SJCRH30 (cell line): ENCODE measurements around the gene CCDC174. TPM values are rescaled to one million over a fixed set of nuclear protein-coding genes. Genes with fewer than 3 reads are reported as not detected.
"Not testable (repeated sequence)": the region's sequence is repeated elsewhere in the genome, so short reads cannot be mapped to it uniquely, and the experiment has no call there.

Source experiments
- DNase-seq, 2 experiments: peaks; one replicate each; pipeline ENCODE4 v3.0.0-alpha.2; 2015 to 2020
- H3K27ac ChIP-seq: fragments of 250-450 bp; sonication (Bioruptor Pico); 2 replicates; pipeline ENCODE4 v1.5.1; 2020; ENCODE audit warnings: mild to moderate bottlenecking, moderate library complexity
- H3K27me3 ChIP-seq: fragments of 250-450 bp; sonication (Bioruptor Pico); 2 replicates; pipeline ENCODE4 v1.5.1; 2020; ENCODE audit warnings: mild to moderate bottlenecking, moderate library complexity
- H3K36me3 ChIP-seq: fragments of 250-450 bp; sonication (Bioruptor Pico); 2 replicates; pipeline ENCODE4 v1.5.1; 2020; ENCODE audit warnings: mild to moderate bottlenecking, moderate library complexity
- H3K4me1 ChIP-seq: fragments of 250-450 bp; sonication (Bioruptor Pico); 2 replicates; pipeline ENCODE4 v1.5.1; 2020; ENCODE audit warnings: mild to moderate bottlenecking, moderate library complexity
- H3K4me3 ChIP-seq: fragments of 250-450 bp; sonication (Bioruptor Pico); 2 replicates; pipeline ENCODE4 v1.5.1; 2020; ENCODE audit warnings: mild to moderate bottlenecking, moderate library complexity
- H3K9me3 ChIP-seq: fragments of 250-450 bp; sonication (Bioruptor Pico); replicated peaks from 2 replicates; pipeline ENCODE4 v1.5.1; 2020; ENCODE audit warnings: mild to moderate bottlenecking, moderate library complexity
- total RNA-seq: library from RNA; depleted of rRNA; stranded (reverse); fragments of >200 nt; shearing (Covaris generic); gene quantifications from 2 replicates; pipeline ENCODE4 v1.2.3, GENCODE V29; 2014; rRNA removed

The CCDC174 gene
- 11.4 and 16.6 TPM in 2 replicates for total RNA-seq

GRCh38 chr3:14651440-14652251 lies at the start of gene CCDC174:
CCDC174 (plus strand) TSS chr3:14651762; CDS start chr3:14651837, 75 bp downstream.
- H3K36me3 ChIP-seq = peaks cover 19% of the 10 kb centered on the region
- peak; percentile 96 to 99 for DNase-seq
- H3K27ac ChIP-seq = peak within 1 kb of the TSS; percentile 42
- no peaks in the 10 kb centered on the region for H3K27me3 ChIP-seq
- H3K4me1 ChIP-seq = 0 out of 2 replicates have a peak, but pooled peaks cover 6% of the 10 kb centered on the region
- no peaks in the 10 kb centered on the region for H3K9me3 ChIP-seq
- H3K4me3 ChIP-seq = peak within 1 kb of the TSS; percentile 77

GRCh38 chr3:14602006-14602803 lies 49.4 kb upstream of the CCDC174 start:
- Histone ChIP-seq H3K27ac (no peak overlapping the region), H3K36me3 (no peaks in the 10 kb centered on the region), H3K4me3 (no peak overlapping the region), H3K4me1 (no peaks in the 10 kb centered on the region), H3K9me3 (no peaks in the 10 kb centered on the region), H3K27me3 (no peaks in the 10 kb centered on the region)
- no peak for DNase-seq

- DNase-seq = no peak
- no peaks in the 10 kb centered on the region for H3K36me3 ChIP-seq
- no peak overlapping the region for H3K4me3 ChIP-seq
- H3K27me3 ChIP-seq = no peaks in the 10 kb centered on the region
- H3K27ac ChIP-seq = no peak overlapping the region
- no peaks in the 10 kb centered on the region for H3K9me3 ChIP-seq
- H3K4me1 ChIP-seq = no peaks in the 10 kb centered on the region
These were observed 48.5 kb upstream of the CCDC174 start for GRCh38 chr3:14602804-14603644.

GRCh38 chr3:14605067-14605466 lies 46.5 kb upstream of the CCDC174 start:
- Histone ChIP-seq H3K27me3 (peaks cover 11% of the 10 kb centered on the region; the same call in 1 of the 2 replicates), H3K4me3 (no peak overlapping the region)
- no peak for DNase-seq

GRCh38 chr3:14605744-14606143 lies 45.8 kb upstream of the CCDC174 start:
- no peak for DNase-seq
- Histone ChIP-seq H3K27me3 (peaks cover 12% of the 10 kb centered on the region; the same call in 1 of the 2 replicates), H3K9me3 (no peaks in the 10 kb centered on the region), H3K36me3 (no peaks in the 10 kb centered on the region), H3K27ac (no peak overlapping the region), H3K4me3 (no peak overlapping the region), H3K4me1 (no peaks in the 10 kb centered on the region)

More at GRCh38 chr3:14605067-14605466, 46.5 kb upstream of the CCDC174 start:
- no peaks in the 10 kb centered on the region for H3K9me3 ChIP-seq
- H3K4me1 ChIP-seq = no peaks in the 10 kb centered on the region
- H3K27ac ChIP-seq = no peak overlapping the region
- no peaks in the 10 kb centered on the region for H3K36me3 ChIP-seq

- Histone ChIP-seq H3K36me3 (no peaks in the 10 kb centered on the region), H3K27ac (no peak overlapping the region), H3K4me1 (no peaks in the 10 kb centered on the region)
These were observed 44.8 kb upstream of the CCDC174 start for GRCh38 chr3:14606669-14607339.

GRCh38 chr3:14608298-14608697 lies 43.3 kb upstream of the CCDC174 start:
- no peak for DNase-seq
- Histone ChIP-seq H3K4me3 (no peak overlapping the region), H3K27me3 (peaks cover 28% of the 10 kb centered on the region; the same call in 1 of the 2 replicates), H3K27ac (no peak overlapping the region), H3K9me3 (no peaks in the 10 kb centered on the region), H3K36me3 (no peaks in the 10 kb centered on the region), H3K4me1 (no peaks in the 10 kb centered on the region)

More at GRCh38 chr3:14606669-14607339, 44.8 kb upstream of the CCDC174 start:
- Histone ChIP-seq H3K27me3 (peaks cover 20% of the 10 kb centered on the region; the same call in 1 of the 2 replicates), H3K4me3 (no peak overlapping the region), H3K9me3 (no peaks in the 10 kb centered on the region)
- no peak for DNase-seq

GRCh38 chr3:14609058-14609457 lies 42.5 kb upstream of the CCDC174 start:
- peaks cover 28% of the 10 kb centered on the region; the same call in 1 of the 2 replicates for H3K27me3 ChIP-seq
- not testable (repeated sequence) for H3K4me1 ChIP-seq, H3K36me3 ChIP-seq, DNase-seq, H3K27ac ChIP-seq, H3K4me3 ChIP-seq, H3K9me3 ChIP-seq

- H3K27ac ChIP-seq = no peak overlapping the region
- H3K9me3 ChIP-seq = no peaks in the 10 kb centered on the region
- peaks cover 28% of the 10 kb centered on the region; the same call in 1 of the 2 replicates for H3K27me3 ChIP-seq
- no peaks in the 10 kb centered on the region for H3K4me1 ChIP-seq
- H3K36me3 ChIP-seq = no peaks in the 10 kb centered on the region
- DNase-seq = no peak
- H3K4me3 ChIP-seq = no peak overlapping the region
These were observed 42.1 kb upstream of the CCDC174 start for GRCh38 chr3:14609506-14609905.

- no peak overlapping the region for H3K27ac ChIP-seq
- H3K4me1 ChIP-seq = no peaks in the 10 kb centered on the region
- no peak for DNase-seq
- no peaks in the 10 kb centered on the region for H3K36me3 ChIP-seq
- H3K9me3 ChIP-seq = no peaks in the 10 kb centered on the region
- H3K27me3 ChIP-seq = peaks cover 28% of the 10 kb centered on the region; the same call in 1 of the 2 replicates
- no peak overlapping the region for H3K4me3 ChIP-seq
These were observed 41.6 kb upstream of the CCDC174 start for GRCh38 chr3:14609941-14610340.

- Histone ChIP-seq H3K4me1 (no peaks in the 10 kb centered on the region), H3K27ac (no peak overlapping the region), H3K9me3 (no peaks in the 10 kb centered on the region), H3K4me3 (no peak overlapping the region), H3K27me3 (peaks cover 26% of the 10 kb centered on the region), H3K36me3 (no peaks in the 10 kb centered on the region)
- no peak for DNase-seq
These were observed 37.4 kb upstream of the CCDC174 start for GRCh38 chr3:14614189-14614588.

- Histone ChIP-seq H3K9me3 (no peaks in the 10 kb centered on the region), H3K27ac (no peak overlapping the region), H3K4me1 (no peaks in the 10 kb centered on the region), H3K36me3 (no peaks in the 10 kb centered on the region), H3K4me3 (no peak overlapping the region), H3K27me3 (peaks cover 26% of the 10 kb centered on the region)
- no peak for DNase-seq
These were observed 36.7 kb upstream of the CCDC174 start for GRCh38 chr3:14614862-14615261.

- no peak for DNase-seq
- Histone ChIP-seq H3K4me3 (no peak overlapping the region), H3K9me3 (no peaks in the 10 kb centered on the region), H3K36me3 (no peaks in the 10 kb centered on the region), H3K4me1 (no peaks in the 10 kb centered on the region), H3K27ac (no peak overlapping the region), H3K27me3 (peaks cover 17% of the 10 kb centered on the region)
These were observed 34.7 kb upstream of the CCDC174 start for GRCh38 chr3:14616606-14617507.
